NCI-H146 (cell line): ENCODE data around the gene SHB.

Experiments
- DNase-seq: peaks from one replicate; lab custom pipeline; 2025; lab: John Stamatoyannopoulos, UW

SHB gene

DNA sequence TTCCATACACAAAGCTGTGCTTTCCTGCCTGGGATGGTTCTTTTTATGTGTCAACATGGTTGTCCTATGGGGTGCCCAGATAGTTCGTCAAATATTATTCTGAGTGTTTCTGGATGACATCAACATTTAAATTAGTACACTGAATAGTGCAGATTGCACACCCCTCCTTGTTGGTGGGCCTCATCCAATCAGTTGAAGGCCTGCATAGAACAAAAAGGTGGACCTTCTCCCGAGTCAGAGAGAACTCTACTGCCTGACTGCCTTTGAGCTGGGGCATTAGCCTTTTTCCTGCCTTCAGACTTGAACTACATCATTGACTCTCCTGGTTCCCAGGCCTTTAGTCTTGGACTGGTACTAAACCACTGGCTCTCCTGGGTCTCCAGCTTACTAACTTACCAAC is 80.4 kb downstream of the SHB start:
- DNase-seq, result no peak

DNA sequence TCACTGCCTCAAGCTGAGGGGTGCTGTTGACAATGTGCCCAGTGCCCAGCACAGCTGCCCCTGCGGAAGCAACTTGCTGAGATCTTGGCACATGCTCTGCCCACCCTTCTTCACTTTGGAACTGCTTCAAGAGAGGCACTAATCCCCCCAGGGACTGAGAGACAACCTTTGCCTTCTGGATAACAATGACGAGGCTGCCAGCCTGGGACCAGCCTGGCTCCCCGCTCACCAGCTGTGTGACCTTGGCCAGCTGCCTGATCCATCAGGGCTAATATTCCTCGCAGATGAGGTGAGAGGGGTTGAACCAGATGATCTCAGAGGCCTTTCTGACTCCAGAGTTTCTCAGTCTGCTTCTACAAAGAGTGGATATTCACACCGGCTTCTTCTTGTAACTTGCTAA is 81.0 kb downstream of the SHB start:
- no peak for DNase-seq

DNA sequence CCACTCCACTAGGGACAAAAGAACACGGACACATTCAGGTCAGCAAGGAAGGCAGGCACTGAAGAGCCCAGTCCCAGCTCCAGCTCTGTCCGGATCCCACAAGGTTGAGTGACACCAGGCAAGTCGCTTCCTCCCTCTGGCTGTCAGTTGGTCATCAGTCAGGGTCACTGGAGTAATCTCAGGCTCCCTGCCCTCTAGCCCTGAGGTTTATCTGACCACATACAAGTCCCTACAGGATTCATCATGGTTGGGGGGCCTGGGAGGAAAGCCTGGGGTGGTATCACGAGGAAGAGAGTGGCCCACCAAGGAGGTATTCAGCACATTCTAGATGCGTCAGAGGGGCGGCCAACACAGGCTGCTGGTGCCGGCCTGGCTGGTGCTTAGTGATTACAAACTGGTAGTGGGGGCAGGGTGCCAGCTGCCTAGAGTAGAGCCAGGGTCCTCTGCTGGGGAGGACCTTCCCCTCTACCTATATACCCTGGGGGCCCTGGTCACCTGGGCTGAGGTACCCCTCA is 81.5 kb downstream of the SHB start:
- DNase-seq, result no peak

DNA sequence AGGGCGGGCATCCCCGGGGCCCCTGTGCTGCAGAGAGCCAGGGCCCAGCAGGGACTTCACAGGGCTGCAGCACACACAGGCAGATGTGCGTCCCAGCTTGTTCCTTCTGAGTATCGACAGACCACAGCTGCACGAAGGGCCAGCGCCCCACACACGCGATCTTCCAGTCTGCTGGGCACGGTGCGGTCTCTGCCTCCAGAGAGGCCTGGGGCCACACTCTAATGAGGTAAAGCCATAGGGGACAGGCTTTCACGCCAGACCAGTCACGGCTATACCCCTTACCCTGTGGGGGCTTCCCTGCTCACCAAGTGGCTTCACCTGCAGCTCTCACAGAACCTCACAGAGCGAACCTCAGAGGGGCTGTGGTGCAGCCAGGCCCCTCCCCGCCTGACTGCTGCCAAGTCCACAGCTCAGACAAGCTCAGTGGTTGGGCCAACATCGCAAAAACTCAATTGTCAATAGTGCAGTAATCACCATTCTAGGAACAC is 82.2 kb downstream of the SHB start:
- DNase-seq, result no peak

DNA sequence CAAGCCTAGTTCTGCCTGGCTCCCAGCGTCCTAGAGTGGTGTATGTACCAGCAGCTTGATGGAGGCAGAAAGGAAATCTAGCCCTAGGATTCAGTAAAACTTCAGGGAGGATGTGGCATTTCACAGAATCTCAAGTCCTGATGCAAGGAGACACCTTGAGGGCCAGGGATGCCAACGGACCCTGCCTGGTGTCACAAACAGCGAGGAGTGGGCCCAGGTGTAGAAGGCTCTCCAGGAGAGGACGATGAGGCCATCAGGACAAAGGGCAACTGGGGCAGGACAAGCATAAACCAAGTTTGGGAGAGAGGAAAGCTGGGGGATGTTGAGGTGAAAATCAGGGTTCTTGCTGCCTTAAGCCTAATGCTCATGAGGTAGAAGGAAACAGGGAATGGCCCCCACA is 83.0 kb downstream of the SHB start:
- DNase-seq, result no peak

DNA sequence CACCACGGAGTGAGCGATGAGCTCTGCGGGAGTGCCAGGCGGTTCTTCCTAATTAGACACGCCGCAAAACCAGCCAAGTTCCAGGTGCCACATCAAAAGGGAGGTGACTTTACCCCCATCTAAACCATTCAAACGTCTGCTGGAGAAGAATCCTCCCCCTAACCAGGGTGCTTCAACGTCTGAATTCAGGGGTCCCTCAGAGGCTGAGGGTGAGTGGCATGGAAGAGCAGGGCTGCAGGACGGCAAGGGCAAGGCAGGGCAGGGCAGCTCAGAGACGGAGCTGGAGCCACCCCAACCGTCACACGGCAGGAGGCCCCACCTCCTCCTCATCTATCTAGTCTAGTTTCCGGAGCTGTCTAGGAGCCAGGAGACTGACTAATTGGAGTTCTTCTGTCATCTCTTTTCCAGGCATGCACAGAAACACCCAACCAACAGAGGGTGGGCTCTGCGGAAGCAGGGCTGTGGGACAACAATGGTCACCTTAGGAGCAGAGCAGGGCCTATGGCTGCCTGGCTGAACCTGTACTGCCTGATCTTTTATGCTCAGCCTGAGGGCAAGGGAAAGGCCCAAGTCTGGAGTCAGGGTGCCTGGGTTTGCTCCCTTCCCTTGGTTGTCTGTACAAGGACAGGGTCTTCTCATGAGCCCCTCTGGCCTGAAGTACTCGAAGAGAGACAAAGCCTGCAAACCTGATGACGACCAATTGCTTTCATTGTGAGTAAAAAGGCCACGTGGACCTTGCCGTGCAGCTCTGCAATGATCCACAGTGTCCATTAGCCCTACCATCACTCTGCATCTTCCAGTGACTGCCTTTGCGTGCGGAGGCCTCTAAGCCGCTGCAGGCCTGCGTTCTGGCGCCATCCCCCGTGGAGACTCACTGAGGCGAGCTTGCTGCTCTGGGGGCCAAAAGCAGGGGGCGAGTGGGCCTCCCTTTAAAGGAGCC is 84.1 kb downstream of the SHB start:
- DNase-seq, result peak; percentile 85

DNA sequence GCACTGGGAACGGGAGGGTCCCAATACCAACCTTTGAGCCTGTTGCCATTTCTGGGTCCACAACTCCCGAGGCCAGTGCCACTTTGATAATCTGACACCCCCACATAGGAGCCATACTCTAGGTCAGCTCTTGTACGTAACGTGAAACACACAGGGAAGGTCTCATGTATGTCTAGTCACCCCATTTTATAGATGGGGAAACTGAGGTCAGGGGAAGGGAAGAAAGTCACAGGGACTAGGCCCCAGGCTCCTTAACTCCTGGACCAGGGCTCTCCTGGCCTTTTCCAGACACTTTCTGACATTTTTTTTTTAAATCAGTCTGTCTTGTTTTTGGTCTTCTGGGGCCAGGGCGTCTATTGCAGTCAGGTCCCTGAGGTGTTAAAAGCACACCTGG is 84.8 kb downstream of the SHB start:
- DNase-seq, result no peak

DNA sequence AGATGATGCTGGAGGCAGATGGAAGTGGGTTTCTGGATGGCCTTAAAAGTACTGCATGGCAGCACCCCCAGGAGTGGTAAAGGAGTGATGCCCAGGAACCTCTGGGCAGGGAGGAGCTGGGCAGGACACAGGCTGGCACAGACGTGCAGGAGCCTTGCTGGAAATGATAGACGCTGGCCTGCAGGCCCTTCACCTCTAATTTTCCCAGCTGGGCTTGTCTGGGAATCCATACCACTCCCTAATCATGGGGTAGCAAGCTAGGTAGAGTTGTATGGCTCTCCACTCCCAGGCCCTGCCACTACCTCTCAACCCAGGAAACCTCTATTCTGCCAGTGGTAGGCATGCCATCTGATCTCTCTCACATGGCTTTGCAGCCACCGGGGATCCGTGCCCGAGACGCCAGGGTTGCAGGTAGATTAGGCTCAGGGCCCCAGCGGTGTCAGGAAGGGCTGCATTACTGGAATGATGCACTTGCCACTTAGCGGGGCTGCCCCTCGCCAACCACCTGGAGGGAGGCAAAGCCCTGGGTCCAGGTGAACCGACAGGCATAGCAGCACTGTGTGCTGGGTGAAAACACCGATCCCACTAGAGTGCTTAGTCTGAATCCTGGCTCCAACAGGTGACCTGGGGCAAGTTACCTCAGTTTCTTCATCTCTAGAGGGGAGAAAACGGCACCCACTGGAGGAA is 85.5 kb downstream of the SHB start:
- DNase-seq, result no peak

DNA sequence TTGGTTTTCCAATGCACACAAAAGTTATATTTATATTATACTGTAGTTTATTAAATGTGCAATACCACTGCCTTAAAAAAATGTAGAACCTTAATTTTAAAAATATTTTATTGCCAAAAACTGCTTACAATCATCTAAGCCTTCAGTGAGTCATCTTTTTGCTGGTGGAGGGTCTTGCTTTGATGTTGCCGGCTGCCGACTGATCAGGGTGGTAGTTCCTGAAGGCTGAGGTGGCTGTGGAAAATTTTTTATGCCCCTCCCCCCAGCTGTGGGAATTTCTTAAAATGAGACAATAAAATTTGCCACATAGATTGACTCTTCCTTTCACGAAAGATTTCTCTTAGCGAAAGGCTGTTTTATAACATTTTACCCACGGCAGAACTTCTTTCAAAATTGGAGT is 89.2 kb downstream of the SHB start:
- no peak for DNase-seq

DNA sequence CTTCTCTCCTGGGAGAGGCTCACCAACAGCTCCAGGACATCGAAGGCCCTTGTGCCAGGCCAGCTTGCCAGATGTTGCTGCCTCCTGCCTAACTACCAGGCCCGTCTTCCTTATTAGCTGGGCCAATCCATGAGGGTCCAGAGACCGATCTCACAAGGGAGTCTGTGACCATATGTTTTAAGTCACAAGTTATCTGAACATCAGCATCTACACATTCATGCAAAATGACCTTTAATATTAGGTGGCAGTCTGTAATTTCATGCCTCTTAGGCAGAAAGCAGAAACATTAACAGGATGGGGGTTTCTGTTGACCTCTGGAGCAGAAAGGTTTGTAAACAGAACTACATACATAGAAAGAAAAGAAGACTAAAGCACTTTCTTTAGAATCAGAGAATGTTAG is 90.0 kb downstream of the SHB start:
- no peak for DNase-seq

DNA sequence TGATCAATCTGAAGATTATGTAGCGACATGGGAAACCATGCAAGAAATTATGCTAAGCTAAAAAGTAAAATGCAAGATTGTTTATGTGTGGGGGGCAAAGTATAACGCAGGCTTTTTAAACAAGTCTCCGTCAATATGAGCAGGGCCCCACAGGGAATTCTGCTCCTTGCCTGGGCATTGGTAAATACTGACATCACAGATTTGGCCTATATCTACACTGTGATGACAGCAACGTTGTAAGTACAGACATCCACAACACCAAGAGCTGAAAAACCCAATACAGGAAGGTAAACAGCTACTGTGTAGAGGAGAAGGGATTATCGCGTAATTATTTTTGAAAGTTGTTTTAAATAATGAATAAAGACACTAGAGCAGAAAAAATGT is 90.6 kb downstream of the SHB start:
- no peak for DNase-seq

DNA sequence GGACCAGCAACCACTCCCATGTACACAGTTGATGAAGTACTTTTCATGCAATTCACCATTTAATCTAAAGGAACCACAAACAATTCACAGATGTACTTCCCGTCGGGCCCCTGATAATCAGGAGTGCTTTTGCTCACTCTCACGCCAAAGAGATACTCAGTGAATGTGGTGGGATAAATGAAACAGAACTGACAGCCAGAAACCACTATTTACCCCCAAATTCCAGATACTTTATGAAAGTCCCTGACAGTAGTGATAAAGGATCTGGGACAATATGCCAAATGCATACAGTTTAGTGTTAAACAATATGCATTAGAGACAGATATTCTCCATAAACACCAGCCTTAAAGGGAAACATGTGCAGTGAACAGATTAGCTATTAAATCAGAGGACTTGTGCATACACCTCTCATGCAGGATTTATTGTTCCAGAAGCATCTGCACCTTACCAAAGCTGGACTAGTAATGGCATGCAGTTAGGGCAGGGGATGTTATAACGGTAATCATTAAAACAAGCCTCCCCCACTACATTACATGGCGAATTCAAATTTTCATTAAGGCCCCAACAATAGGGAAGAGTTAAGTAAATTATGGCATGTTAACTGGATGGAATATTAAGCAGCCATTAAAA is 91.1 kb downstream of the SHB start:
- no peak for DNase-seq

DNA sequence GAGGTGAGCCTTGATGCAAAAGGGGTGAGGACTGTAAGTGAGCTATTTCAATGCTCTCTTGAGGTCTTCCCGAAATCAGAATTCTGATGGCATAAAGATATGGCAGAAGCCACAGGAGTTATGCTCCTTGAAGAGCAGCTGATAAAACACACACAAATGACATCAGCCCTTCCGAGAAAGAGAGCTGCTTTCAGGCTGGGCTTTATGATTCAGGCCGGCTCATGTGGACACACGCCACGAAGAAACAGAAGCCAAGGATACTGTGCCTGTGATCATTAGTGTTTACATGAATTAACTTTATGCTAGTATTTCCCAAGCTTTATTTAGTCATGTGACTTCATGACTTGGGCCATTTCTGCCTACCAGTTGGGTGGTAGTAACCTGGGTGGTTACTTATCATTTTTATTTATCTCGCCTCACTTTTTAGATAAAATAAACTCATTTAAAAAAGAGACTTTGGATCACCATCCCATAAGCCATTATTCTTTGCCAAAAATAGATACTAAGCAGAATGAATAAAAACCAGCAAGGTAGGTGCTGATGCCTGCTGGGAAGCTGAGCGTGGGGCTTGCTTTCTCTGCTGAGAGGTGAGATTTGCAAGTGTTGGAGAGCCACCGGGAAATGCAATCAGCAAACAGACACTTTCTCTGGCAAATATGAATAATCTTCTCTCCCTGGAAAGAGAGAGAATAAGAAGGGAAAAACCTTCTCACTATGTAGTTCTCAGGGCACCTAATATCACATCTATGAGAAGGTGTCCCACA is 92.1 kb downstream of the SHB start:
- no peak for DNase-seq

DNA sequence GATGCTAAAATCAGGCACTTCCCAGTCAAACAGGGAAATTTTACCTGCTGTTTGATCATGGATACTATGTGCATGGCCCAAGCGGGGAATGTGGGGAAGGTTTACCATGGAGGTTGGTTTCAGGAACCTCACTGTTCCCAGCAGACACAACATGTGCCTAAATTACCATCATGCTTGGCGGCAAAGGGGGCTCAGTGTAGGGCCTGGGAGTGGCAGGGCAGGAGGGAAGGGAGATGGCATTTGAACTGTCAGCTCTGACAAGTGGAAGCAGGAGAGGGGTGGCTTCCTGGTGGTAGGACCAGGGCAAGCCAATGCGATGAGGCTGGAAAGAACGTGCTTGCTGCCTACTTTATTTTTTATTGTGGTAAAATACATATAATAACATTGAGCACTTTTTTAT is 93.4 kb downstream of the SHB start:
- no peak for DNase-seq

DNA sequence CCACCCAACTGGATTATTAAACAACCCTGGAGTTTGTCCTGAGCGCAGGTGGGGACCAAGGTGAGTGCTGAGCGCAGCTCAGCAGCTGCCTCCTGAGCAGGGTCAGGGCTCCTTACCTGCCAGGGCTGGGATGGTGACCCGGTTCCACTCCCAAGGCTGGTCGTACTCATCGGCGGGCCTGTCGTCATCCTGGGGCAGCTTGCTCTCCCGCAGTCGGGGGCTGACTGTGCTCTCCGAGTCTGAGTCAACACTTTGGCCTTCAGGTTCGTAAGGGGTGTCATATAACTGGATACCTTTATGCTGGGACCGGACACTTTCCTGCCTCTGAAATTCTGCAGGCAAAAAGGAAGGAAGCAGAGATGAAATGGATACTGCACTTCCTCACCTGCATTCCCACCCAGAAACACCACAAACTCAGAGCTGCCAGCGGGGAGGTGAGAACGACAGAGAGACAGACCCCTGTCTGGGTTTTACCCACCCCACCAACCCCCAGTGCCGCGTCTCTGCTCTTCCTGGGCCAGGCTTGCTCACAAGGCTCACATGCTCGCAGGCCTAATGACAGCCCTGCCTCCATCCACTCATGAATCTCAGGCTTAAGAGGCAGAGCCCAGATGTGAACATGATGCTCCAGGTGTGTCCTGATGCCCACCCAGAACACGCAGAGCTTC is 94.4 kb downstream of the SHB start:
- no peak for DNase-seq

DNA sequence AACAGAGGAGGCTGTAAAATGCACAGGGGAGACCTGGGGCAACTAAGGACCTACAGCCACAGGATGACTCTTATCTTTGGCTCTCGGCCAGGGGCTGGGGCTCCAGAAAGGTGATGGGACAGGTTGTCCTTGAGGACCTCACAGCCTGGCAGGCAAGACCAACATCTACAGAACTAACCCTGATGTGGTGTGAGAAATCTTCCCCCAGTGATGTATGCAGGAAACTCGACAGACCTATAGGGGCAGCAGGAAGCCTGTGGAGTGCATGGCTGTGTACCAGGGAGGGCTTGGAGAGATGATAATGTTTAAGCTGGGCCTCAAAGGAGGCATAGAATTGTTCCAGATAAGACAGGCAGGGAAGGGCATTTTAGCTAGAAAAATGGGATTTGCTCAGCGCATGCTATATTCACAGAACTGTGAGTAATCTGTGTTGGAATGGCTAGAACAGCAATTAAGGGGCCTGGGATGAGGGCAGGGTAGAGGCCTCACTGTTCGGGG is 96.6 kb downstream of the SHB start:
- DNase-seq, result no peak

DNA sequence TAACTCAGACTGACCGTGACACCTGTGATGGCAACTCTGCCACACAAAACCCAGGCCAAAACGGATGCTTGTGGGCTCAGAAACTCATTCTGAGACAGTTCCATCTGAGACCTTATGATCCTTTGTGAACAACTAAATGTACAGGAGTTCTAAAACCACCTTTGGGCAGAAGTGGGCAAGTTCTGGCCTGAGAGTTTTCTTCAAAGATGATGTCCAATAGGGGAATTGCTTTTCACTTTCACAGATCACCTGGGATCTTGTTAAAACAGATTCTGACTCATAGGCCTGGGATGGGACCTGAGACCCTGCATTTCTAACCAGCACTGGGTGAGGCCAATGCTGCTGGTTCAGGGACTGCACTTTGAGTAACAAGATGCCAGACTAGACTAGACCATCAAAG is 97.3 kb downstream of the SHB start:
- DNase-seq, result no peak

DNA sequence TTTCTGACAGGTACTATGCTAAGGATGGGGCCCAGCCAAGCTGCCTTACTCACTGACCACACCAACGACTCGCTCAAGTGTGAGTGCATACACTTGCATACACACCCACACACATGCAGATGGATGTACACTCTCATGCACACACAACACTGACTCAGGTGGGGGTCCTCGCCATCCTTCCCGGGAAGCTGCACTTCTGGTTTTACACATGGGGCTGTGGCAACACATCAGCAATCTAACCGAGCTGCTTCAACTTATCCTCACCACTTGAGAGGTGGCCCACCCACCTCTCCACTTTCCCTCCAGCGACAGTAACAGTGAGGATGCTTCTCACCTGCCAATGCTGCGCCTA is 97.9 kb downstream of the SHB start:
- DNase-seq, result no peak

DNA sequence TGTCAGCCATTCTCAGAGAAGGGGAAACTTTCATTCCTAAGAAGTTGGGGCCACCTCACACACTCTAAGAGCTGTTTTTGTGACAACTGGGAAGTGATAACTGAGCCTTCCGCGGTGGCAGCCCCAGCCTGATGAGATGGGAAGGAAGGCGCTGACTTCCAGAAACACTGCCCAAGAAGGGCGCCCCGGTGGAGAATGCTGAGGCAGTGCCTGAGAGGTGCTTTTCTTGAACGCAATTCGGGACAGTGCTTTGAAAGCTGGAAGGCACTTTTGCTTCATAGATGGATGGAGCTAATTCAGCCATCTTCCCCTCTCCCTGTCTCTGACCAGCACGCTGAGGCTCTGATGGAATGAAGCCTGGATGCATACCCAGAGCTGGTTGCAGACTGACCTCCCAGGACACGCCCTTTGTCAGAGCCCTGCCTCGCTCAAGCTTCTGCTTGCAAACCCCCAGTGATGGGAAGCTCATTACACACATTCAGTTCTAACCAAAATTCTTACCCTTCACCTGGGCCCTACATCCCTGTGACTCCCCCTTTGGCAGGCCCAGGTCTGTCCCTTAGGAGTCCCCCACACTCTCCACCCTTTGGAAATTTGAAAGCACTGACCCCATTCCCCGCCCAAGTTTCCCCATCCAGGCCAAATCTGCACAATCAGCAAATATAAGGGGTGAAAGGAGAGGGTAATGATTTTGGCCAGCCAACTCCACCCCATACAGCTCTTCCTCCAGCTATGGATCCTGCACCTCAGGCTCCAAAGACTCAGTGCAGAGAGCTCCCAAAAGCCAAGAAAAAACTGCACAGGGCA is 98.5 kb downstream of the SHB start:
- DNase-seq, result no peak

DNA sequence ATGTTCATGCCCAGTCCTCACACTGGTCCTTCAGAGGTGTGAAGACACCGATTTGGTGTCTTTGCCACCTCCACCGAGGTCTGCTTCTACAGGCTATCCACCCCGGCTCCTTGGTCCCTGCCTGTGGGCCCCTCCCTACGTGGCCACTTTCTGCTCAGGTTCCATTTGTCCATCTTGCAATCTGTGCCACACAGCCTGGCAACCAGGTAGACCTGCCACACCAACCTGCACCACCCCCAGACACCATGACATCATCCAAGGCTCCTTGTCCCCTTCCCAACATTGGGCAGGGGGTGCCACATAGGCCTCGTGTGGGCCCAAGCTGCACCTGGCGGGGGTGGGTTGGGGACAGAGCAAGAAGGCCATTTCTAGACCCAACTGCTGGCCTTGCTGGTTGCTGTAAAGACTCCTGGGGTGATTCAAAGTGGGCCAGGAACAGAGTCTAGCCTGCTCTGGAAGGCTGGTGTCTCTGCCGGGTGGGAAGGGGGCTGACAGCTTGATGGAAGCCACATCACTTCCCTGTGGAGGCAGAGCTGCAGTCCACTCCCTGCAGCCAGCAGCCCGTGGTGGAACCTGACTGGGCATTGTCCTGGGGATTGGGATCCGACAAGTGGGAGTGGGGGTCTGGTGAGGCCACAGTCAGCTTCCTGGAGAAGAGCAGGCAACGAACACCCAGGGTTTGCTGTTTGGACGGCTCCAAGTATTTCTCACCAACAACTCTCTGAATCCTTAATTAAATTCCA is 99.3 kb downstream of the SHB start:
- no peak for DNase-seq
